Mesothelial cell of epicardium (in vitro differentiated cells): Measurements from ENCODE around the gene KDM7A. TPM values are rescaled to one million over a fixed set of nuclear protein-coding genes. Genes with fewer than 3 reads are reported as not detected.

Source experiments
- DNase-seq, 2 experiments: peaks; one replicate each; pipeline ENCODE4 v3.0.0; 2021; ENCODE audit warnings: low spot score in 2 of 2; ENCODE audit not compliant: unreplicated experiment in 2 of 2
- H3K27ac Mint-ChIP-seq: 2 replicates; pipeline ENCODE4 v1.8.0; 2021; ENCODE audit warnings: mixed read lengths
- H3K27me3 Mint-ChIP-seq: 2 replicates; pipeline ENCODE4 v1.8.0; 2021; ENCODE audit warnings: low read depth, mixed read lengths
- H3K36me3 Mint-ChIP-seq: 2 replicates; pipeline ENCODE4 v1.8.0; 2021; ENCODE audit warnings: mixed read lengths
- H3K4me1 Mint-ChIP-seq: 2 replicates; pipeline ENCODE4 v1.8.0; 2021; ENCODE audit warnings: mixed read lengths
- H3K4me3 Mint-ChIP-seq: 2 replicates; pipeline ENCODE4 v1.8.0; 2021; ENCODE audit warnings: mild to moderate bottlenecking, moderate library complexity, mixed read lengths
- H3K9me3 Mint-ChIP-seq: 2 replicates; pipeline ENCODE4 v1.8.0; 2021; ENCODE audit warnings: mixed read lengths
- total RNA-seq: library from RNA; stranded (reverse); gene quantifications from 3 replicates; pipeline ENCODE4 v1.2.1, GENCODE V29; 2021
- TF ChIP-seq, protein P1 (sequence below): fragments of 200-600 bp; sonication (generic); IDR thresholded peaks from one replicate; pipeline ENCODE4 v1.5.0; 2021; ENCODE audit warnings: antibody characterized with exemption; ENCODE audit not compliant: unreplicated experiment

The KDM7A gene
- total RNA-seq, 1 donor from 2014 or later = 8.4 TPM

GRCh38 chr7:140137078-140137477 is 39.7 kb downstream of the KDM7A start:
- DNase-seq = no peak
- no peak overlapping the region for H3K4me3 Mint-ChIP-seq
- H3K9me3 Mint-ChIP-seq = no peaks in the 10 kb centered on the region
- H3K27me3 Mint-ChIP-seq = no peaks in the 10 kb centered on the region
- no peaks in the 10 kb centered on the region for H3K4me1 Mint-ChIP-seq
- TF ChIP-seq, protein P1, sequence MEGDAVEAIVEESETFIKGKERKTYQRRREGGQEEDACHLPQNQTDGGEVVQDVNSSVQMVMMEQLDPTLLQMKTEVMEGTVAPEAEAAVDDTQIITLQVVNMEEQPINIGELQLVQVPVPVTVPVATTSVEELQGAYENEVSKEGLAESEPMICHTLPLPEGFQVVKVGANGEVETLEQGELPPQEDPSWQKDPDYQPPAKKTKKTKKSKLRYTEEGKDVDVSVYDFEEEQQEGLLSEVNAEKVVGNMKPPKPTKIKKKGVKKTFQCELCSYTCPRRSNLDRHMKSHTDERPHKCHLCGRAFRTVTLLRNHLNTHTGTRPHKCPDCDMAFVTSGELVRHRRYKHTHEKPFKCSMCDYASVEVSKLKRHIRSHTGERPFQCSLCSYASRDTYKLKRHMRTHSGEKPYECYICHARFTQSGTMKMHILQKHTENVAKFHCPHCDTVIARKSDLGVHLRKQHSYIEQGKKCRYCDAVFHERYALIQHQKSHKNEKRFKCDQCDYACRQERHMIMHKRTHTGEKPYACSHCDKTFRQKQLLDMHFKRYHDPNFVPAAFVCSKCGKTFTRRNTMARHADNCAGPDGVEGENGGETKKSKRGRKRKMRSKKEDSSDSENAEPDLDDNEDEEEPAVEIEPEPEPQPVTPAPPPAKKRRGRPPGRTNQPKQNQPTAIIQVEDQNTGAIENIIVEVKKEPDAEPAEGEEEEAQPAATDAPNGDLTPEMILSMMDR = no peak
- H3K27ac Mint-ChIP-seq = no peak overlapping the region
- peaks cover 4% of the 10 kb centered on the region for H3K36me3 Mint-ChIP-seq

- H3K4me3 Mint-ChIP-seq = no peak overlapping the region
- no peaks in the 10 kb centered on the region for H3K9me3 Mint-ChIP-seq
- peaks cover 11% of the 10 kb centered on the region for H3K36me3 Mint-ChIP-seq
- no peaks in the 10 kb centered on the region for H3K27me3 Mint-ChIP-seq
- H3K27ac Mint-ChIP-seq = no peak overlapping the region
- TF ChIP-seq, protein P1 = no peak
- DNase-seq = no peak
- H3K4me1 Mint-ChIP-seq = no peaks in the 10 kb centered on the region
Measured at GRCh38 chr7:140136073-140136472, 40.7 kb downstream of the KDM7A start.

GRCh38 chr7:140134039-140134438 is 42.7 kb downstream of the KDM7A start:
- Mint-ChIP-seq H3K27me3 (no peaks in the 10 kb centered on the region), H3K4me3 (no peak overlapping the region), H3K36me3 (peaks cover 19% of the 10 kb centered on the region)

DNA sequence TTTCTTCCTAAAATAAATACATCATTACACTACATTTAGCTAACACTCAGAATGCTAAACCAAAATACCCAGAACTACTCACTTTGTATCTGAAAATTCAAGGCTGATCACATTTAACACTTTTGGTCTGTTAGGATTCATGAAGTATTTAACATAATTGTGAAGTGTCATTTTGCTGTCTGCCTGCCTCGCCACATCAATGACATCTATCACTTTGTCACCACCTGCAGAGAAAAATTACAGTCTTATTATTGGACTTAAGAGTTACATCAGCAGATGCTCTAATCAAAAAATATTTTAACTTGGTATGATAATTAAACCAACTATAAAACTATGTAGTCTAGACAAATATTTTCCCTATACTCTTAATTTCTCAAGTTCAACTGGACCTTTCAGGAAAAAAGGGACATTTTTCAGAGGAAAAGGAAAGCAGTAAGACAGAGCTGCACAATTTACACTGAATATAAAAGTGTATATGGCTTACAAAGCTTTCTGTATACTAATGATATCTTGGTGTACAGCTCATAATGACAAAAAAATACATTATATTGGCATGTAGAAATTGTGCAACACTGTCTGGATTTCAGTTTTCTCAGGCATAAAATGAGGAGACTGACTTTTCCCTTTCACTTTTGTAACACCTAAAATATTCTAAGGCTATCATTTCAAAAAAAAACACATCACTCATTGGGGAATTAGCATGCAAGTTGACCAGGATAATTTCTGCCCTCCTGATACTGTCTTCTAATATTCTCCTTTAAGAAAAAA is 49.2 kb downstream of the KDM7A start:
- Mint-ChIP-seq H3K9me3 (no peaks in the 10 kb centered on the region), H3K4me3 (no peak overlapping the region), H3K27ac (no peak overlapping the region), H3K4me1 (no peaks in the 10 kb centered on the region), H3K27me3 (no peaks in the 10 kb centered on the region), H3K36me3 (peaks cover 28% of the 10 kb centered on the region)
- DNase-seq = no peak
- TF ChIP-seq, protein P1 = no peak

More at GRCh38 chr7:140134039-140134438, 42.7 kb downstream of the KDM7A start:
- no peaks in the 10 kb centered on the region for H3K9me3 Mint-ChIP-seq
- TF ChIP-seq, protein P1 = no peak
- no peaks in the 10 kb centered on the region for H3K4me1 Mint-ChIP-seq
- H3K27ac Mint-ChIP-seq = no peak overlapping the region
- no peak for DNase-seq

- TF ChIP-seq, protein P1 = no peak
- Mint-ChIP-seq H3K4me1 (no peaks in the 10 kb centered on the region), H3K9me3 (no peaks in the 10 kb centered on the region), H3K36me3 (peaks cover 22% of the 10 kb centered on the region), H3K27me3 (no peaks in the 10 kb centered on the region), H3K4me3 (no peak overlapping the region), H3K27ac (no peak overlapping the region)
- DNase-seq = no peak
Measured at GRCh38 chr7:140126435-140127034, 50.2 kb downstream of the KDM7A start.
